ENCODE measurements around the gene RAB23. TPM values are rescaled to one million over a fixed set of nuclear protein-coding genes. Genes with fewer than 3 reads are reported as not detected.
"Not testable (repeated sequence)": the region's sequence is repeated elsewhere in the genome, so short reads cannot be mapped to it uniquely, and the experiment has no call there.

Gene RAB23
- total RNA-seq, 1 donor from 2014 or later: 56.1 TPM

- DNase-seq (ENCODE audit: low read depth): not testable (repeated sequence)
These were observed 21.4 kb upstream of the RAB23 start for GRCh38 chr6:57243526-57243925.

DNA sequence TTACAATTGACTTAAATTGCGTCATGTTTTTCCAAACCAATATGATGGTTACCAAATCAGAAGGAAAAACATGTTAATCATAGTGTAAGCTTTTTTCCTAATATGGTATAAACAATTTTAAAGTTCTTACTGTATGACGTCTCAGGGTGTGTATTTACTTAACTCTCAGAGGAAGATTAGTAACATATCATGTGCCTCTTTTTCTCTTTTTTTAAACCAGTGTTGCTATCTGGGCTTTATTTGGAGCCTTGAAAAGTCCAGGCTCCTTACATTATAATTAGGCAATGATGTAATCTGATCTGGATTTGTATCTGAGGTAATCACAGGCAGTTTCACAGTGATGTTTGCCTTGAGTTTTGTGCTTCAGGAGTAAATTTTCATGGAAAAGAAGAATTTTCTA is 20.4 kb upstream of the RAB23 start:
- DNase-seq (ENCODE audit: low read depth): peak; percentile 81

- no peak for DNase-seq (ENCODE audit: low read depth)
These were observed 4.1 kb upstream of the RAB23 start for GRCh38 chr6:57226221-57226620.

- DNase-seq (ENCODE audit: low read depth): no peak
These were observed 2.8 kb upstream of the RAB23 start for GRCh38 chr6:57224769-57225515.

DNA sequence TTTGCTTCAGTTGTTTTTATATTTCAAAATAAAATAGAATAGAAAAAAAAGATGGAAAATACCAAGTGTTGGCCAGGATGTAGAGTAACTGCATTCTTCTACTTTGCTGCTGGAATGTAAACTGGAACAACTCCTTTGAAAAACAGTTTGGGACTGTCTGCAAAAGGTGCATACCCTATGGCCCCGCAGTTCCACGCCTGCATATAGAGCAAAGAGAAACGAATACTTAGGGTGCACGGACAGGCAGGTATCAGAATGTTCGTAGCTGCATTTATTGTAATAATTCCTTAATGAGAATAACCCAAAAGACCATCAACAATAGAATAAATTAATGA is 603 bp upstream of the RAB23 start:
- DNase-seq (ENCODE audit: low read depth): no peak

GRCh38 chr6:57221191-57221935 is 744 bp downstream of the RAB23 start:
- peak; percentile 62 for DNase-seq (ENCODE audit: low read depth)

- DNase-seq (ENCODE audit: low read depth): no peak
These were observed 1.9 kb downstream of the RAB23 start for GRCh38 chr6:57220083-57220703.

DNA sequence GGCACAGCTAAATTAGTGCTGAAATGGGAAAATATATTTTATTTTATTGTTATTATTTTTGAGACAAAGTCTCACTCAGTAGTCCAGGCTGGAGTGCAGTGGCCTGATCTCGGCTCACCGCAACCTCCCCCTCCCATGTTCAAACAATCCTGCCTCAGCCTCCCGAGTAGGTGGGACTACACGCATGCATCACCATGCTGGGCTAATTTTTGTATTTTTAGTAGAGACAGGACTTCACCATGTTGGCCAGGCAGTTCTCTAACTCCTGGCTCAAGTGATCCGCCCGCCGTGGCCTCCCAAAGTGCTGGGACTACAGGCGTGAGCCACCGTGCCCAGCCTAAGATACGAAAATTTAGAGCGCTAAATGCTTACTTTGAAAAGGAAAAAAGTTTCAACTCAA is 4.8 kb downstream of the RAB23 start:
- DNase-seq (ENCODE audit: low read depth): no peak

DNA sequence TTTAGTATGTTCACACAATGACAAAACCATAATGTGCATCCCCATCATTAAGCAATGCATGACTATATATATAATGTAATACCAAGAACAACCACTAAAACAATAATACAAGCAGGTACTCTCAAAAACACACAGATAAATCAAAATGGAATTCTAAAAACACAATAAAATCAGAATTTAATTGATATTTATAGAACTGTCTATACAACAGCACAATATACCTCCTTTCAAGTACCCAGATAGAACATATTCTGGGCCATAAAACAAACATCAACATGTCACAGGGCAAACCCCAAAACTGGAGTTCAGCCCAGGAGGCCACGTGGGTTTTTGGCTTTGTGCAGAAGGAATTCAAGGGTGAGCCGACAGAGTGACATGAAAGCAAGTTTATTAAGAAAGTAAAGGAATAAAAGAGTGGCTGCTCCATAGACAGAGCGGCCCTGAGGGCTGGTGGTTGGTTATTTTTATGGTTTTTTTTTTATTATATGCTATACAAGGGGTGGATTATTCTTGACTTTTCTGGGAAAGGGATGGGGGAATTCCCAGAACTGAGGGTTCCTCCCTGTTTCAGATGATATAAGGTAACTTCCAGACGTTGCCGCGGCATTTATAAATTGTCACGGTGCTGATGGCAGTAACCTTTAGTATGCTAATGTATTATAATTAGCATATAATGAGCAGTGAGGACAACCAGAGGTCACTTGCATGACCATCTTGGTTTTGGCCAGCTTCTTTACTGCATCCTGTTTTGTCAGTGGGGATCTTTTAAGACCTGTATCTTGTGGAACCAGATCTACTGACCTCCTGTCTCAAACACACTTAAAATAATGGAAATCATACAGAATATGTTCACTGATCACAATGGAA is 5.6 kb downstream of the RAB23 start:
- DNase-seq (ENCODE audit: low read depth): peak; percentile 62

- DNase-seq (ENCODE audit: low read depth): no peak
These were observed 6.8 kb downstream of the RAB23 start for GRCh38 chr6:57215260-57215659.

GRCh38 chr6:57210060-57210459 is 12.0 kb downstream of the RAB23 start:
- DNase-seq (ENCODE audit: low read depth): no peak

- DNase-seq (ENCODE audit: low read depth): no peak
These were observed 13.1 kb downstream of the RAB23 start for GRCh38 chr6:57209030-57209429.

DNA sequence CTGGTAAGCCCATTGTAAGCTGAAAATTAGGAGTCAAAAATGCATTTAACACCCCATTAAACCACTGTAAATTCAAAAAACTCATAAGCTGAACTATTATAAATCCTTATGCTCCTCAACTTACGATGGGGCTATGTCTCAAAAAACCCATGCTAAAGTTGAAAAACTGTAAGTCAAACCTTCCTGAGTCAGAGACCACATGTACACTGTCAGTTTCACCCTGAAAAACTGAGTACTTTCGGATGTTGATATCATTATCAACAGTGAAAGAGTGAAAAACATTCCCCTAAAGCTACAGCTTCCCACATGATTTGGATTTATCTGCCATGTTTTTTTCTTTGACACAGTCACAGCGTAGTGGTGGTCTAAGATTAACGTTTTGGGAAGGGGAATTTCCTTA is 14.2 kb downstream of the RAB23 start:
- DNase-seq (ENCODE audit: low read depth): no peak

- no peak for DNase-seq (ENCODE audit: low read depth)
These were observed 15.0 kb downstream of the RAB23 start for GRCh38 chr6:57207141-57207540.

DNA sequence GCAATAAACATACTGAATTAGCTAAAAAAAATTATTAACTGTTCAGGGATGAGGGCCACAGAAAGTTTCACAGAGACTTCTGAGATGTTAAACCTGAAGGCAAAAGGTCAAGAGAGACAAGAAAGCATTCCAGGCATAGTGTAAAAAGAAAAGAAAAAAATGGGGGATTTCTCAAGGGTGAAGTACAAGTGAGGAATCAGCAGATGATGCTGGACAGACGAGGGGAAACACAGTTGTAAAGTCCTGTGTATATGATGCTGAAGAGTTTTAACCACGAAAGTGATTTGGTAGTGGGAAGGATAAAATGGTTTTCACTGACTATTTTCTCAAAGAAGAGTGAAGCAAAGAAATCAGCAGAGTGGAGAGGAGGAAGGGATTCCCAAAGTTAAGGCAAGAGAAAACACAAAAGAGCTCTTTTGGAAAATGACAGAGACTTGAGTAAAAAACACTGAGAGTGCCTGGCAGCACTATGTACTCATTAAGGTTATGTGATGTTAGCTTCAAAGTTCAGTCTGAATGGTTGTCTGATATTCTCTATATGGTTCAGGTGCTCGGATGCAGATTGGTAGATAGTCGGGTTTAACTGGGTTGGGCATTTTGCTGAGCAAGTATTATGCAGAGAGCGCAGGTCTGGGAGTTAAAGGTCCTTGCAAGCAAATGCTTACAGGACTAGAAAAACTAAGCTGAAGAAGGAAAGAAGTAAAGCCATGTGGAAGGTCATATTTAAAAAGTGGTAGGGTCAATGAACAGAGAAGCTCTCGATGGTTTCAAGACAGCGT is 16.4 kb downstream of the RAB23 start:
- no peak for DNase-seq (ENCODE audit: low read depth)

GRCh38 chr6:57201718-57202117 is 20.4 kb downstream of the RAB23 start:
- DNase-seq (ENCODE audit: low read depth): no peak

GRCh38 chr6:57198926-57199636 is 23.0 kb downstream of the RAB23 start:
- no peak for DNase-seq (ENCODE audit: low read depth)

- no peak for DNase-seq (ENCODE audit: low read depth)
These were observed 26.6 kb downstream of the RAB23 start for GRCh38 chr6:57195457-57195856.

- DNase-seq (ENCODE audit: low read depth): no peak
These were observed 28.9 kb downstream of the RAB23 start for GRCh38 chr6:57193177-57193576.

DNA sequence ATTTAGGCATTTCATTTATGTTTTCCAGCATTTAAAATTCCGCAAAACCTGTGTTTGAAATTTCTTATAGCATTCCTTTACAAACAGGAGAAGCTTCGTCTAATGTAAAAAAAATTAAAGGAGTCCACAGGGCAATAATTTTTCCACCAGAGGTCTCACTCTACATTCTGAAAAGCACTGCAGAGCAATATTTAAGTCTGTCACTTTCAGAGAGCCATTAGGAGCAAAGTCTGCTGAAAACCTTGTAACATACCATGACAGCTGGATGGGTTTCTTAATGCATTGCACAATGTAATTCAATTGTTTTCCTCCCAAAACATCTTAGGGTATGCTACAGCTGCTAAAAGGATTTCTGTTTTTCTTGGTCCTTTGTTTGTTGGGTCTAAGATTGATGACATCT is 32.0 kb downstream of the RAB23 start:
- peak; percentile 62 for DNase-seq (ENCODE audit: low read depth)

All from myocyte (in vitro differentiated cells).